ENCODE results near the gene LSP1. TPM values are rescaled to one million over a fixed set of nuclear protein-coding genes. Genes with fewer than 3 reads are reported as not detected.
A peak's percentile ranks its signal among the peaks of the same experiment; 100 is the strongest.

The LSP1 gene
- total and polyA plus RNA-seq, 2 of the 13 experiments (the other 11 are each of a cell fraction or from before 2014, with no cell fraction given), result 0.59 to 1.00 TPM

DNA sequence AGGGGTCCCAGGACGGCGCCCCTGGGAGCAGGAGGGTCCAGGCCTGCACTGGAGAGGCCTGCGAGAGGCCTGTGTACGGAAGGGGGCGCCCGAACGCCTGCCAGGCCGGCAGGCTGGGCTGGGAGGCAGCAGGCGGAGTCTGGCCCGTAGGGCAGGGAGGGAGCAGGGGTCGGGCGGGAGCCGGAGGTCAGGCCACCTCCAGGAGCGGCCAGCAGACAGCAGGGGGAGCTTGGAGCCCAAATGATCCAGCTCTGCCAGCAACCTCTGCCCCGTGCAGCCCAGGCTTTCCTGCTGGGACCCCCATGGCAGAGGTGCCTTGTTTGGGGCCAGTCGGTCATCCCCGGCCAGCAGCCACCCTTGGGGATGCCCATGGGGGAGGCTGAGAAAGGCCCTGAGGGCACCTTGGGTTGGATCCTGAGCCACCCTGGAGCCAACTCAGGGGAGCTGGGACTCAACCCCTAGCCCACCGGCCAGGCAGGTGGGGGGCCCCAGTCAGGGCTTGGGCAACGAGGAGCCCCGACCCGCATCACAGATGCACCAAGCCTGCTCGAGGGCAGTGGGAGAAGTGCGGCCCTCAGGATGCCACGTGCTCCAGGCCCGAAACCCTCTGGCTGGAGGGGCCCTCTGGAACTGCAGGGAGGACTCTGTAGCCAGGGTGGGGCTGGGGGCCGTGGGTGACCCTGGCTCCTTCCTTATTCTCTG, 27.7 kb upstream of the LSP1 start (continued):
- TF ChIP-seq, protein P1, sequence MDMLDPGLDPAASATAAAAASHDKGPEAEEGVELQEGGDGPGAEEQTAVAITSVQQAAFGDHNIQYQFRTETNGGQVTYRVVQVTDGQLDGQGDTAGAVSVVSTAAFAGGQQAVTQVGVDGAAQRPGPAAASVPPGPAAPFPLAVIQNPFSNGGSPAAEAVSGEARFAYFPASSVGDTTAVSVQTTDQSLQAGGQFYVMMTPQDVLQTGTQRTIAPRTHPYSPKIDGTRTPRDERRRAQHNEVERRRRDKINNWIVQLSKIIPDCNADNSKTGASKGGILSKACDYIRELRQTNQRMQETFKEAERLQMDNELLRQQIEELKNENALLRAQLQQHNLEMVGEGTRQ (IDR thresholded peaks at IDR 0.05; ENCODE audit: low read depth, low read length), result no peak
- TF ChIP-seq, protein P1 (CRISPR knock-in tag; IDR thresholded peaks at IDR 0.05; ENCODE audit: borderline replicate concordance), result no peak
- TF ChIP-seq ZNF776 (CRISPR knock-in tag; IDR thresholded peaks at IDR 0.05) (no peak), ZNF432 (CRISPR knock-in tag; IDR thresholded peaks at IDR 0.05; ENCODE audit: borderline replicate concordance) (no peak), RARG (CRISPR knock-in tag; IDR thresholded peaks at IDR 0.05; ENCODE audit: low read depth) (no peak), EED (CRISPR knock-in tag; IDR thresholded peaks at IDR 0.05) (no peak; the same call in 1 of the 2 replicates), ZBTB3 (CRISPR knock-in tag; IDR thresholded peaks at IDR 0.05; ENCODE audit: borderline replicate concordance, low read depth) (no peak), ZNF264 (CRISPR knock-in tag; IDR thresholded peaks at IDR 0.05) (0 out of 2 replicates have a peak, but pooled peaks have one; percentile 55), ZBTB42 (CRISPR knock-in tag; IDR thresholded peaks at IDR 0.05) (no peak), ZNF605 (CRISPR knock-in tag; IDR thresholded peaks at IDR 0.05) (no peak; the same call in 1 of the 2 replicates), JUN (CRISPR knock-in tag; IDR thresholded peaks at IDR 0.05) (no peak), ZBTB7B (CRISPR knock-in tag; IDR thresholded peaks at IDR 0.05) (peak; percentile 95), TSC22D2 (CRISPR knock-in tag; IDR thresholded peaks at IDR 0.05; ENCODE audit: borderline replicate concordance) (peak; percentile 47; the same call in 1 of the 2 replicates), KMT2B (CRISPR knock-in tag; IDR thresholded peaks at IDR 0.05) (0 out of 2 replicates have a peak, but pooled peaks have one; percentile 24), SYNCRIP (IDR thresholded peaks at IDR 0.05; ENCODE audit: insufficient read depth, low read depth, low read length) (no peak), KDM6A (CRISPR knock-in tag; IDR thresholded peaks at IDR 0.05; ENCODE audit: low read depth) (no peak)
- TF ChIP-seq, protein P2, sequence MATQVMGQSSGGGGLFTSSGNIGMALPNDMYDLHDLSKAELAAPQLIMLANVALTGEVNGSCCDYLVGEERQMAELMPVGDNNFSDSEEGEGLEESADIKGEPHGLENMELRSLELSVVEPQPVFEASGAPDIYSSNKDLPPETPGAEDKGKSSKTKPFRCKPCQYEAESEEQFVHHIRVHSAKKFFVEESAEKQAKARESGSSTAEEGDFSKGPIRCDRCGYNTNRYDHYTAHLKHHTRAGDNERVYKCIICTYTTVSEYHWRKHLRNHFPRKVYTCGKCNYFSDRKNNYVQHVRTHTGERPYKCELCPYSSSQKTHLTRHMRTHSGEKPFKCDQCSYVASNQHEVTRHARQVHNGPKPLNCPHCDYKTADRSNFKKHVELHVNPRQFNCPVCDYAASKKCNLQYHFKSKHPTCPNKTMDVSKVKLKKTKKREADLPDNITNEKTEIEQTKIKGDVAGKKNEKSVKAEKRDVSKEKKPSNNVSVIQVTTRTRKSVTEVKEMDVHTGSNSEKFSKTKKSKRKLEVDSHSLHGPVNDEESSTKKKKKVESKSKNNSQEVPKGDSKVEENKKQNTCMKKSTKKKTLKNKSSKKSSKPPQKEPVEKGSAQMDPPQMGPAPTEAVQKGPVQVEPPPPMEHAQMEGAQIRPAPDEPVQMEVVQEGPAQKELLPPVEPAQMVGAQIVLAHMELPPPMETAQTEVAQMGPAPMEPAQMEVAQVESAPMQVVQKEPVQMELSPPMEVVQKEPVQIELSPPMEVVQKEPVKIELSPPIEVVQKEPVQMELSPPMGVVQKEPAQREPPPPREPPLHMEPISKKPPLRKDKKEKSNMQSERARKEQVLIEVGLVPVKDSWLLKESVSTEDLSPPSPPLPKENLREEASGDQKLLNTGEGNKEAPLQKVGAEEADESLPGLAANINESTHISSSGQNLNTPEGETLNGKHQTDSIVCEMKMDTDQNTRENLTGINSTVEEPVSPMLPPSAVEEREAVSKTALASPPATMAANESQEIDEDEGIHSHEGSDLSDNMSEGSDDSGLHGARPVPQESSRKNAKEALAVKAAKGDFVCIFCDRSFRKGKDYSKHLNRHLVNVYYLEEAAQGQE (IDR thresholded peaks at IDR 0.05; ENCODE audit: borderline replicate concordance in 1 of 2, low read depth in 1 of 2, low read length in 2 of 2), result no peak
- TF ChIP-seq, protein P3, sequence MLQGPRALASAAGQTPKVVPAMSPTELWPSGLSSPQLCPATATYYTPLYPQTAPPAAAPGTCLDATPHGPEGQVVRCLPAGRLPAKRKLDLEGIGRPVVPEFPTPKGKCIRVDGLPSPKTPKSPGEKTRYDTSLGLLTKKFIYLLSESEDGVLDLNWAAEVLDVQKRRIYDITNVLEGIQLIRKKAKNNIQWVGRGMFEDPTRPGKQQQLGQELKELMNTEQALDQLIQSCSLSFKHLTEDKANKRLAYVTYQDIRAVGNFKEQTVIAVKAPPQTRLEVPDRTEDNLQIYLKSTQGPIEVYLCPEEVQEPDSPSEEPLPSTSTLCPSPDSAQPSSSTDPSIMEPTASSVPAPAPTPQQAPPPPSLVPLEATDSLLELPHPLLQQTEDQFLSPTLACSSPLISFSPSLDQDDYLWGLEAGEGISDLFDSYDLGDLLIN (CRISPR knock-in tag; IDR thresholded peaks at IDR 0.05; ENCODE audit: borderline replicate concordance), result no peak
- TF ChIP-seq, protein P4, sequence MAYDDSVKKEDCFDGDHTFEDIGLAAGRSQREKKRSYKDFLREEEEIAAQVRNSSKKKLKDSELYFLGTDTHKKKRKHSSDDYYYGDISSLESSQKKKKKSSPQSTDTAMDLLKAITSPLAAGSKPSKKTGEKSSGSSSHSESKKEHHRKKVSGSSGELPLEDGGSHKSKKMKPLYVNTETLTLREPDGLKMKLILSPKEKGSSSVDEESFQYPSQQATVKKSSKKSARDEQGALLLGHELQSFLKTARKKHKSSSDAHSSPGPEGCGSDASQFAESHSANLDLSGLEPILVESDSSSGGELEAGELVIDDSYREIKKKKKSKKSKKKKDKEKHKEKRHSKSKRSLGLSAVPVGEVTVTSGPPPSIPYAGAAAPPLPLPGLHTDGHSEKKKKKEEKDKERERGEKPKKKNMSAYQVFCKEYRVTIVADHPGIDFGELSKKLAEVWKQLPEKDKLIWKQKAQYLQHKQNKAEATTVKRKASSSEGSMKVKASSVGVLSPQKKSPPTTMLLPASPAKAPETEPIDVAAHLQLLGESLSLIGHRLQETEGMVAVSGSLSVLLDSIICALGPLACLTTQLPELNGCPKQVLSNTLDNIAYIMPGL (CRISPR knock-in tag; IDR thresholded peaks at IDR 0.05; ENCODE audit: borderline replicate concordance in 1 of 2, low read depth in 1 of 2), result peak; percentile 91 to 95

Data from HepG2 (cell line).